Suppressor macrophage treated with lipopolysaccharide for 1 hour (primary cell): ENCODE measurements around the gene CGB3.
"Not testable (repeated sequence)": the region's sequence is repeated elsewhere in the genome, so short reads cannot be mapped to it uniquely, and the experiment has no call there.

ENCODE experiments used
- DNase-seq, 3 donors: peaks; one replicate each; pipeline ENCODE4 v3.0.0-alpha.2; 2020 to 2022

CGB3 gene

DNA sequence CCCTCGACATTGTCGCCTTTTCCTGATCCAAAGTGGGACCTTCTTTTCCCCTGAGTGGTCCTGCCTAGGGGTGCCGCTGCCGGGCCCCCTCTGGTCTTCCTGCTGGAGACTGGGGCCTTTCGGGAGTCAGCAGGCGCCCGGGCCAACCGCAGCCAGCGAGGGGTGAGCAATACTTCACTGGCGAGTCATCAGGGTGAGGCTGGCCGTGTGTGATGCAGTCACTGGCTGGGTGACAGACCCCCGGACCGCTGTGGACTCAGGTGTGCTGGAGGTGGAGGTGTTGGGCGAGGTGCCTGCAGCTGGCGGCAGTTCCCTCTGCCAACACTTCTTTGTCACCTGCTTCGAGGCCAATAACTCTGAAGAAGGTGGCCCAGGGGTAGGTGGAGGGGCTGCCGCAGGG, 18.0 kb upstream of the CGB3 start:
- no peak for DNase-seq

GRCh38 chr19:49039736-49040135, 15.6 kb upstream of the CGB3 start:
- DNase-seq, result not testable (repeated sequence)

DNA sequence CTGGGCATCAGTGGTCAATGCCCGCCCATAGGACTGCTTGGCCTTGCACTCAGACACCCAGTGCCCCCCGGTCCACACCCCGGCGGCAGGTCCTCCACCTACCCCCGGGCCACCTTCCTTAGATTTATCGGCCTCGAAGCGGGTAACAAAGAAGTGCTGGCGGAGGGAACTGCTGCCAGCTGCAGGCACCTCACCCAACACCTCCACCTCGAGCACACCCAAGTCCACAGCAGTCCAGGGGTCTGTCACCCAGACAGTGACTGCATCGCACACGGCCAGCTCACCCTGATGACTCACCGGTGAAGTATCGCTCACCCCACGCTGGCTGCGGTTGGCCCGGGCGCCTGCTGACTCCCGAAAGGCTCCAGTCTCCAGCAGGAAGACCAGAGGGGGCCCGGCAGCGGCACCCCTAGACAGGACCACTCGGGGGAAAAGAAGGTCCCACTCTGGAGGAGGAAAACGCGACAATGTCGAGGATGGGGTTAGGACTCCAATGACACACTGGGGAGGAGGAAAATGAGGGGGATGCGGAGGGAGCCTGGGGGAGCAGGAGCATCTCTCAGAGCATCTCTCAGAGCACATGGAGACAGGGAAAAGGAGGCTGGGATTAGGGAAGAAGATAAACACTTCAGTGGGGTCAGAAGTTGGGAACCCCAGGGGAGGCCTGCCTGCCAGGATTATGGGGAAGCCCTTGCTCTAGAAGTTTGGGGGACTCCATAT, 14.6 kb upstream of the CGB3 start:
- DNase-seq, result not testable (repeated sequence)

- not testable (repeated sequence) for DNase-seq
Measured at GRCh38 chr19:49038111-49038510, 14.0 kb upstream of the CGB3 start.

- DNase-seq, result peak; percentile 46 to 56 (median 55)
Measured at GRCh38 chr19:49036815-49037214, 12.7 kb upstream of the CGB3 start, which contains the start of gene CGB1. Gene CGB1 (minus strand): TSS chr19:49036895. CDS start chr19:49036711, 184 bp downstream.

DNA sequence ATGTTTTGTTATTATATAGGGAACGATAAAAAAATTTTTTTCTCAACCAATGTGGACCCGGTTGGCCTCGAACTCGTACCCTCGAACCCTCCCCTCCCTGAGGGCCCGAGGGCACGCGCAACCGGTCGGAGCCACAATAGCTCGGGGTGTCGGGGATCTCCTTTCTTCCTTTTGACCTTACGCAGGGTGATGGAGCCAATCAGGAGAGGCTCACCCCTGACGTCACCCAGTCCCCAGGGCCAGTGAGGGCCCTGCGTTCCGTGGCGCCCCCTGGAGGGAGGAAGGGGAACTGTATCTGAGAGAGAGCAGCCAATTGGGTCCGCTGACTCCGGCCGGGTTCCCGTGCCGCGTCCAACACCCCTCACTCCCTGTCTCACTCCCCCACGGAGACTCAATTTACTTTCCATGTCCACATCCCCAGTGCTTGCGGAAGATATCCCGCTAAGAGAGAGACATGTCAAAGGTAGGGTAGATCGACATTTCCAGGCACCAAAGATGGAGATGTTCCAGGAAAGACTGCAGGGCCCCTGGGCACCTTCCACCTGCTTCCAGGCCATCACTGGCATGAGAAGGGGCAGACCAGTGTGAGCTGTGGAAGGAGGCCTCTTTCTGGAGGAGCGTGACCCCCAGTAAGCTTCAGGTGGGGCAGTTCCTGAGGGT, 7.6 kb upstream of the CGB3 start, which contains the start of gene CGB2:
CGB2 (plus strand) TSS at position 249 of the 660 bp plus-strand sequence; CDS start at position 455, 206 bp downstream.
- peak; percentile 44 to 57 (median 57) for DNase-seq

GRCh38 chr19:49030323-49030722, 6.2 kb upstream of the CGB3 start:
- not testable (repeated sequence) for DNase-seq

- DNase-seq, result not testable (repeated sequence)
Measured at GRCh38 chr19:49029749-49030148, 5.6 kb upstream of the CGB3 start.

DNA sequence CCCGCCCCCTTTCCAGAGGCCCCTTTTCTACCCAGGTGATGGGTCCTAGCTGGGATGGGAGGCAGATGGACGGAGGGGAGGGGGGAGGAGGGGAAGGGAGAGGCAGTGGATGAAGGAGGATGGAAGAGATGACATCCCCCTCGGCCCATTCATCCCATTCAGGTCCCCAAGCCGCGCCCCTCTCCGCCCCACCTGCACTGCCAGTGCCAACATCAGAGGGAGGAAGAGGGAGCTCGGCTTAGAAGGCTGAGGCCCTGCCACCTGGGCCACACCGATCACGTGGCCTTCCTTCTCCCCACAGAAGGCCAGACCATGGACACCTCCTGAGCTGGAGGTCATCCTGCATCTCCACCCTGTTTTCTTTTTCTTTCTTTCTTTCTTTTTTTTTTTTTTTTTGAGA, 4.6 kb upstream of the CGB3 start:
- DNase-seq, result not testable (repeated sequence)

- DNase-seq, result not testable (repeated sequence)
Measured at GRCh38 chr19:49025599-49025998, 1.5 kb upstream of the CGB3 start.

DNA sequence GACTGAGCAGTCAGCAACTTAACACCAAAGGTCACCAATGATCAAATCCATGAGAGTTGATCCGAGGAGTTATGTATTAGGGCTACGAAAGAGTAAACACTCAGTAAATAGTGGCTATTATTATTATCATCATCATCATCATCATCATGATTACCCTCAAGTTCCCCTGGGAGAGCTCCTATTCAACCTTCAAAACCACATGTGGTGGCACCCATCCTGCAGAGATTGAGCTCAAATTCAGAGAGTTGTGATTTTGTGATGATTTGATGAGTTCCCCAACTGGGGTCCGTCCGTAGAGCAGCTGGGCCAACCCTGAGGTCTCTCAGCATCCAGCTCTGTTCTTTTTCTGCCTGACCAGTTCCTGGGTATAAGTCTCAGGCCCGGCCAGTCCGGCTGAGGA, 955 bp upstream of the CGB3 start:
- not testable (repeated sequence) for DNase-seq

- DNase-seq, result peak; percentile 48 to 62 (median 51)
Measured at GRCh38 chr19:49022116-49022515, 2.0 kb downstream of the CGB3 start.

- peak; percentile 47 to 61 (median 54) for DNase-seq
Measured at GRCh38 chr19:49020931-49021895, 2.9 kb downstream of the CGB3 start.

- DNase-seq, result no peak
Measured at GRCh38 chr19:49020342-49020741, 3.8 kb downstream of the CGB3 start.

- DNase-seq, result peak; percentile 45 to 77 (median 59)
Measured at GRCh38 chr19:49019242-49019932, 4.7 kb downstream of the CGB3 start.

- DNase-seq, result peak in 1 of 3 donors; percentile 26
Measured at GRCh38 chr19:49018388-49019241, 5.5 kb downstream of the CGB3 start.

GRCh38 chr19:49017666-49018351, 6.3 kb downstream of the CGB3 start:
- DNase-seq, result peak; percentile 64 to 77 (median 70)

GRCh38 chr19:49017041-49017665, 7.0 kb downstream of the CGB3 start, which contains the start of gene LHB:
Gene LHB (minus strand): TSS chr19:49017091. CDS start chr19:49017081, 10 bp downstream.
- no peak for DNase-seq

DNA sequence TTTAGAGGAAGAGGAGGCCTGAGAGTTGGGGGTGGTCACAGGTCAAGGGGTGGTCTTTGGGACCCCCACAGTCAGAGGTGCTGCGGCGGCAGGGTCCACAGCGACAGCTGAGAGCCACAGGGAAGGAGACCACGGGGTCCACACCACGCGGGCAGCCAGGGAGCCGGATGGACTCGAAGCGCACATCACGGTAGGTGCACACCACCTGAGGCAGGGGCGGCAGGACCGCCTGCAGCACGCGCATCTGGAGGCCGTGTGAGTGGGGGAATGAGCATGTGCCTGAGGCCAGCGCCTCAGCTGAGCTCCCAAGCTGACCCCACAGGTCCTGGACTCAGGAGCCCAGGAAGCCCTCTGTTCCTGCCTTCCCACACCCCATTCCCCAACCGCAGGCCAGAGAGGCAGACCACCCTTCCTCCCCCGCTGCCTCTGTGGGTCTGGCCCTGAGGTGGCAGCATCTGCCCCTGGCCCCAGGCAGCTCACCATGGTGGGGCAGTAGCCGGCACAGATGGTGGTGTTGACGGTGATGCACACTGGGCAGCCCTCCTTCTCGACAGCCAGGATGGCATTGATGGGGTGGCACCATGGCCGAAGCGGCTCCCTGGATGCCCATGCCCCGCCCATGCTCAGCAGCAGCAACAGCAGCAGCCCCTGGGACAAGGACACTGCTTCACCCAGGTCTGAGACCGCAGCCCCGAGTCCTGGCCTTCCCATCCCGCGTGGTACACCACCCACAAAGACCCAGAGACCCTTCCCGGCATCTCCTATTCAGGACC, 7.9 kb downstream of the CGB3 start:
- no peak for DNase-seq
